LNCAP (cell line): ENCODE data around the gene MED7.

Experiments
- CTCF ChIP-seq: fragments of 450-650 bp; IDR thresholded peaks from 2 replicates; pipeline ENCODE4 v1.5.1; 2017; ENCODE audit warnings: mild to moderate bottlenecking

The MED7 gene

GRCh38 chr5:157109744-157110143 is 32.9 kb downstream of the MED7 start:
- no peak for TF ChIP-seq CTCF

GRCh38 chr5:157108976-157109375 is 33.7 kb downstream of the MED7 start, which contains the start of gene HAVCR2:
HAVCR2 (minus strand) TSS chr5:157109044; CDS start chr5:157108983, 61 bp downstream.
- TF ChIP-seq CTCF: no peak

GRCh38 chr5:157107508-157107907 is 35.2 kb downstream of the MED7 start:
- no peak for TF ChIP-seq CTCF

GRCh38 chr5:157106630-157107461 is 35.8 kb downstream of the MED7 start:
- TF ChIP-seq CTCF: no peak

GRCh38 chr5:157100140-157100679 is 42.5 kb downstream of the MED7 start:
- TF ChIP-seq CTCF: no peak

GRCh38 chr5:157088342-157088990 is 54.2 kb downstream of the MED7 start:
- TF ChIP-seq CTCF: no peak
